ENCODE data around the gene CFAP47. TPM values are rescaled to one million over a fixed set of nuclear protein-coding genes. Genes with fewer than 3 reads are reported as not detected.

CFAP47 gene
- total and polyA plus RNA-seq, 2 of the 8 experiments (the other 6 are each of a cell fraction or from before 2014, with no cell fraction given): 0.04 TPM; not detected in 1

DNA sequence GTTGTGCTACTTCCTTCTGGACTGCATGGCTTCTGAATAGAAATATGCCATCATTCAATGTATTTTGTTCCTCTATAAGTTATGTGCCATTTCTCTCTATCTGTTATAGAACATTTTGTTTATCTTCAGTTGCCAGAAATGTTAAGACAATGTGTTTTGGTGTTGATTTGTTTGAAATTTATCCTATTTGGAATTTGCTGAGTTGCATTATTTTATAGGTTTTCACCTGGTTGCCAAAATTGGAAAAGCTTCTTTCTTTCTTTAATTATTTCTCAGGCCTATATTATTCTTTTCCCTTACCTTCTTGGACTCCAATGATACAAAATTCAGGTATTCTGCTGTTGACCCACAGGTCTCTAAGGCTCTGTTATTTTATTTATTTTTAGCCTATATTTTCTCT is 33.4 kb upstream of the CFAP47 start (continued):
- TF ChIP-seq CBX5 (IDR thresholded peaks at IDR 0.05; ENCODE audit: low read depth, low read length) (no peak), PHF8 (conservative IDR thresholded peaks at IDR 0.05; ENCODE audit: low read depth, low read length) (no peak), CHD2 (IDR thresholded peaks at IDR 0.05; ENCODE audit: low read length) (no peak), POU5F1 (IDR thresholded peaks at IDR 0.05; ENCODE audit: low read depth, low read length) (no peak)

Data from H1 (cell line).